ENCODE data around the gene NKPD1.
"Not testable (repeated sequence)": the region's sequence is repeated elsewhere in the genome, so short reads cannot be mapped to it uniquely, and the experiment has no call there.

NKPD1 gene

DNA sequence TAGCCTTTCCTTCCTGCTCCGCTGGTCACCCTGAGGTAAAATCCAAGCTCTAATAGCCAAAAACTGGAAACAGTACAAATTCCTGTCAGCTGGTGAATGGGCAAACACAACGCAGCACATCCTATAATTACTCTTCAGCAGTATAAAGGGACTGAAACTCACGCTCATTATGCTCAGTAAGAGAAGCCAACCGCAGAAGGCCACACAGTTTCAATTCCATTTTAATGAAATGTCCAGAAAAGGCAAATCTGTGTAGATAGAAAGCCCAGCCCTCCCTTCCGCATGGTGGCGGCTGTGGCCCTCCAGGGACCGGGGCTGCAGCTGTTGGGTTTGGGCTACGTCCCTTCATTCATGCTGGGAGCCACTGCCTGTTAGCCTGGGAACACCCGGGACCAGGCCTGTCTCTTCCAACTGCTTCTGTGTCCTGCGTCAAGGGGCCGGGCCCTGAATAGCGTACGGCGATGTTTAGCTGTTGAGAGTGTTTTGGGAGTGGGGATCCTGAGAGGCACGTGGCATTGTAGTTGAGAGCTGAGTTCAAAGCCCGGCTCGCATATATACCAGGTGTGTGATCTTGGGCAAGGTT, 23.5 kb downstream of the NKPD1 start:
- no peak for DNase-seq

DNA sequence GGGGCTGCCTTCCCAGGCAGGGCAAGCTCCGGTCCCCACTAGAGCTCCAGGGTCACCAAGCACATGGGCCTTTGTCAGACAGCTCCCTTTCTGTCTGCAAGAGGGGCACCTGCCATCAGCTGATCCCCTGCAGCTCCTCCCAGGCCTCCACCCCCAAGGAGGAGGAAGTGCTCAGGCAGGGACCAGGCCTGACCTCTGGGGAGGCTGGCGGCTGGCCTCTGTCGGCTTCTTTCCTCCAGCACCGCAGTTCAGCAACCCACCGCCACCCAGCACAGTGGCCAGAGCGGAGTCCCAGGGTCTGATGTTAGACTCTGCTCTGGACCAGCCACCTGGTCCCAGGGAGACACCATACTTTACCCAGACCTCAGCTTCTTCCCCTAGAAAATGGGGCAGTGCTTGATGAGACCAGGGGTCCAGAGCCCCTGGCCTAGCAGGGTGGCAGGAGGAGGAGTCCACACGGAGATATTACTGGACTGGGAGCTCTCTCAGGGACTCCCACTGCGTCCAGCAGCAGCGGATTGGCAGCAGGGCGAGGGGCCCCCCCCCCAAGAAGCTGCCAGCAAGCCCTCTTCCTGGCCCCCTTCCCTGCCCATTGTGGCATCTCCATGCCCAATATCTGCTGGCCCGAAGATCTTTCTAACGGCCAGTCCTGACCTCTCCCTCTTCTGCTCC, 24.1 kb downstream of the NKPD1 start:
- no peak for DNase-seq

DNA sequence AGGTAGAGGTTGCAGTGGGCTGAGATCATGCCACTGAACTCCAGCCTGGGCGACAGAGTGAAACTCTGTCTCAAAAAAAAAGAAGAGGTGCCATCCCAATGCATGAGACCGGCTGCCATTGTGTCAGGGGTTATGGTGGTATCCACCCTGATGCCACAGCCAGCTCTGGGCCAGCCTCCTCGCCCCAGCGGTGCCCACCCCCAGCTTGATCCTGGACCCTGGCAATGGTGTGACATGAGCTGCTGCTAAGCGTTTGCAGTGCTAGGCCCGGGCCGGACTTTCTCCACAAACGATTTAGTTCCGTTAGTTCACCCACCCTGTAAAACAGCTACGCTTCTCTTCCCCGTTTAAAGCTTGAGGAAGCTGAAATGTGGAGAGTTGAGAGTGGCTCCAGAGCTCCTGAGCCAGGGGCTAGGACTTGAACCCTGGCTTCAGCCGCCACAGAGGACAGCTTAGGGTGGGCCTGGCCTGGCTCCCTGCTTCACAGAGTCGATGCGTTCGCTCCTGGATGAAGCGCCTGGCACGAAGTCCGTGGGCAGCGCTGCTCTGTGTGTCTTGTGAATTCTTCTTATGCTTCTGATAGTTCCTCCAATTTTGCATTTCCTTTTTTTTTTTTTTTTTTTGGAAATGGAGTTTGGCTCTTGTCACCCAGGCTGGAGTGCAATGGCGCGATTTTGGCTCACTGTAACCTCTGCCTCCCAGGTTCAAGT, 25.5 kb downstream of the NKPD1 start:
- DNase-seq, result no peak

DNA sequence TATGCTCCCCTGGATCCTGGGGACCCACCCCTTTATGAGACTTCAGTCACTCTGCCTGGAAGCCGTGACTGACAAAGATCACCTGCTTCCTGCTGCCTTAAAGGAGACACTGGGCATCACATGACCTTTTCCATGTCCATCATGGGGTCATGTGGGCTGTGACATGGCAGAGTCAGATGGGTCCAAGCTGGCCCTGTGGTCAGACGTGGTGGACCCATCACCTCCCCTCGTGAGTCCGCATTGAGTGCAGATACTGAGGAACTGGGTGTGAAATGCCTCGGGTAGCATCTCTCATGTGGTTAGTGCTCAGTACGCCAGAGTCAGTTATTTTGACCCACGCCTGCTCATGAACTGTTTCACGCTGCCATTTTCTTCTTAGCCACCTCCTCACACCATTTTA, 27.1 kb downstream of the NKPD1 start:
- no peak for DNase-seq

DNA sequence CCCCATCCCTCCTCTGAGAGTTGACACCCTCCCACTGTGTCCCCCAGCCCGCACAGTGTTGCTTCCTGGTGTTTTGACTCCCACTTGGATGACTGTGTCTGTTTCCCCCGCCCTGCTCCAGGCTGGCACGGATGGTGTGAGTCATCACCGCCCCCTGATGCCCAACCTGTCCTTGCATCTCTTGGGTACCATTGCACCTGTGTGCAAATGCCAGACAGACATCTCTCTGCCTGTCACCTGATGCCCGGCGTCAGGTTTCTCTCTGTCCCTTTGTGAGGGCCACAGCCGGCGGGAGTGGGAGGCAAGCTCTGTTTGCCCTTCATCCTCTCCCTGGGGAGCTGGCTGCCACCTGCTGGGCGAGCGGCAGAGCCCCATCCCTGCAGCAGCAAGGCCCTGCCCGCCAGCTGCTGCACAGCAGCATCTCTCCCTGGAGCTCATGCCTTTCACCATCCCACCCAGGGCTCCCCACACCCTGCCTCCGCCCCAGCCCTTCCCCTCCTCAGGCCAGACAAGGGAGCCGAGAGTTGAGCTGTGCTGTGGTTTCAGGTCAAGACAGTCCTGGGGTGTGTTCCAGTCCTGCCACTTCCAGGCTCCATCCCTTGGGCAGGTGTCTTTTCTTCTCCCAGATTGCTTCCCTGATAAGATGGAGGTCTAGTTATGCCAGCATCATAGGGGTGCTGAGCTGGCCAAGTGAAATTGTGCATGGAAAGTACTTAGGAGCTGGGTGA, 29.7 kb downstream of the NKPD1 start:
- DNase-seq, result no peak

DNA sequence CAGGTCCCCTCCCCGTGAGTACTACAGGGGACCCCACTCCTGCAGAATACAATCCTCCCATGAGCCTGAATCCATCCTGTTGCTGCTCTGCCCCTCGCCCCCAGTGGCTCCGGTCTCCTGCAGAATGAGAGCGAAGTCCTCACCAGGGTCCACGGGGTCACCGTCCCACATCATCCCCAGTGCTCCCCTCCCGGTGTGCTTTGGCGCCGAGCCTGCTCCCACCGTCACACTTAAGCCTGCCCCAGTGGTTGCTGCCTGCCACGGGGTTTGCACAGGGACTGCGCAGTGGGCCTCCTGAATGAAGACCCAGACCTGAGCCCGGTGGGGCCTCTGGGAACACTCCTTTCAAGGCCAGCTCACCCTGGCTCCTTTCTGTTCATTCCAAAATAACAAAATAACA, 30.5 kb downstream of the NKPD1 start:
- DNase-seq, result no peak

DNA sequence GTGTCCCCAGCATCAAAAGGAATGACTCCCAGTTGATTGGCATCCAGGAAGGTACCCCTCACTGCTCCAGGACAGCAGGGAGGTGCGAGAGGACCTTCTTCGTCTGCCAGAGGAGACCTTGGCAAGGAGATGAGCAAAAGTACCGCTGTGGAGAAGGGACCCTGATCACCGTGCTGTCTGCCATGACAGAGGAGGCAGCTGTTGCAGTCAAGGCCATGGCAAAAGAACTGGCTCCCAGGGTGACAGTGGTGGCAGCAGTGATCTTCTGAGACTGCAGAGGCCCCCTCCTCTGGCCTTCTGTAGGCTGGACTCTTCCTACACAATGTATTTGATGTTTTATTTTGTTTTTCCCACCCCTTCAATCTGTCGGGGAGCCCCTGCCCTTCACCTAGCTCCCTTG, 32.0 kb downstream of the NKPD1 start:
- DNase-seq, result no peak

DNA sequence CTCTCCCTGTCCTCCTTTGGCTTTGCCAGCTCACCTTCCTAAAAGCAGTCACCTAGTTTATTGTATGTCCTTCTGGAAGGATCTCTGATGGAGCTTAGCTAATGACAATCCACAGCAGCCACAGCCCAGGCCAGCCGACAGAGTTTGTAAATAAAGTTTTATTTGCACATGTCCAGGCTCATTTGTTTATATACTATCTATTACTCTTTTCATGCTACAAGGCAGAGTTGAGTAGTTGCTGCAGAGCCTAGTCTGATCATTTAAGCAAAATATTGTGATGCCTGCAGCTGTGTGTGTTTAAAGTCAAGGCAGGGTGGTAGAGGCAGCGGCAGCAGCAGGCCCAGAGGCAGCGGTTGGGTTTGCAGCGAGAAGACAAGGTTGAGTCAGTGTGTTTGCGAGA, 32.6 kb downstream of the NKPD1 start:
- DNase-seq, result no peak

DNA sequence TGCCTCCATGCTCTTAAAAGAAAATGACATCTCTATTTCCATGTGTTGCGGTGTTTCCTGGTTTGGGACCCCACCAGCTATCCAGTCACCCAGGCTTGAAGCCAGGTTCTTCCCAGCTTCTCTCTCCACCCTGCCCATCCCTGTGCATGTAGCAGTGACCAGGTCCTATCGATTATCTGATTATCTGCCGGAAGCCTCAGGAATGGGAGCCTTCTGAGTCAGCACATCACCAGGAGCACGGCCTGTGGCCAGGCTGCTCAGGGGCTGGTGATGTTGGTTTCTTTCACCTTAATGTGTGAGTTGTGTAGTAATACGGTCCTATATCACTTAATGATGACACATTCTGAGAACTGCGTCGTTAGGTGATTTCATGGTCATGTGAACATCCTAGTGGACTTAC, 34.1 kb downstream of the NKPD1 start:
- DNase-seq, result no peak

DNA sequence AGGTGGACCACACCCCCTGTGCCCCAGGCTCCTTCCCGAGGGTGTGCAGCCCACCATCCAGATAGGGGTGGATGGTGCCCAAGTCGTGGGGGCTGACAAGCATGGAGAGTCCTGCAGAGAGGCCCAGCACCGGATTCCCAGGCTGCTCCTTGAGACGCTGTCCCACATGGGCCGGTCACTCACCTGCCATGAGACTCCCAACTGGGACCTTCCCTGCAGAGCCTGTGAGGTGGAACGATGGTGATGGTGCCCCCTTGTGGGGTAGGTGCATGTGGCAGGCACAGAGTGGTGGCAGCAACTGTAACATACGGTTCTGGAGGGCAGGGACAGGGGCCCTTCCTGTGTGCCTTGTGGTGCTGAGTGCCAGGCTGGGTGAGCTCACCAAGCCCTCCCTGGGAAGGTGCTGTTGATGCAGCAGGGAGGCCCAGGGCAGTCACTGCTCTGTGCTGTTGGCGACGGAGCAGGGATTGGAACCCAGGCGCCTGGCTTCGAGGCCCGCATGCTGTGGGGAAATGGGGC, 34.7 kb downstream of the NKPD1 start:
- no peak for DNase-seq

DNA sequence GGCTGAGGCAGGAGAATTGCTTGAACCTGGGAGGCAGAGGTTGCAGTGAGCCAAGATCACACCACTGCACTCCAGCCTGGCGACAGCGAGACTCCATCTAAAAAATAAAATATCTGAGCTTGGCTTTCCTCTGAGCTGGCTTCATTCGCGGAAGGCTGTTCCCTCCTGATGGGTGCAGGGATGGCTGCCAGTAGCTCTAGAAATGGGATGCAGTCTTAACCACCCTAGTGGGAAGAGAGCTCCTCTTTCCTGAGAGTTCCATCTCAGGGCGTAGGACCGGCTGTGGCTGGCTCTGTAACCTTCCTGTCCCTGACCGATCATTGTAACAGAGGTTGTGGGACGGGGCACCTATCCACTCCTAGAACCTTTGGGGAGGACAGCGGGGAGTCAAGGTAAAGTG, 35.4 kb downstream of the NKPD1 start:
- DNase-seq, result no peak

DNA sequence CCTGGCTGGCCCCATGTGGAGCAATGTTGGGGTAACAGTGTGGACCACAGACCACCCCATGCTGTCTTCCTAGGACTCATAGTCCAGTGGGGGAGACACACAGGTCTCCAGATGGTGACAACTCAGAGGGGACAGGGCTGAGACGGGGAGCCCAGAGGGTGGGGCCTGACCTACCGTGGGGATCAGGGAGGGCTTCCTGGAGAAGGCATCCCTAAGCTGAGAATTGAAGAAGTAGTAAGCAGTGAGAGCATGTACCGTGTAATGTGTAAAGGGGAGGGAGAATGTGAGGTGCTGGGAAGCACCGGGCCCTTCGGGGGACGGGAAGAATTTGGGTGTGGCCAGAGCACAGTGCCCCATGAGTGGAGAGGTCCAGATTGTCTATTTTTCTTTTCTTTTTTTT, 36.8 kb downstream of the NKPD1 start:
- DNase-seq, result no peak

DNA sequence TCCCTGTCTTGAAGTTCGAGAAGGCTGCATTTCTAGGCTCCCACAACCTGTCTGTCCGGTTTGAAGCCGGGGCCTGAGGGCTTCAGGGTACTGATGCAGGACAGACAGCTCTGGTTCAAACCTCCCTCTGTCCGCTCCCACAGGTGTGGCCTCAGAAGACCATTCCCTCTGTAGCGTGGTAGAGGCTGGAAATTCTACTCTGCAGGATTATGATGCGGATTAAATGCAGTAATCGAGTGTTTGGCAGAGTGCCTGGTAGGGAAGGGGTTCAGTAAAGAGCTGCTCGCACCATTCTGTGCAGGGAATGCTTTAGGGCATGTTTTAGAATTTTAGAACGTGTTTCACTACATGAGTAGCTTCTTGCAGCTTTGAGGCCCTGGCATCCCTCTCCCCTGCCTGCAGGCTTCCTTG, 37.3 kb downstream of the NKPD1 start:
- no peak for DNase-seq

DNA sequence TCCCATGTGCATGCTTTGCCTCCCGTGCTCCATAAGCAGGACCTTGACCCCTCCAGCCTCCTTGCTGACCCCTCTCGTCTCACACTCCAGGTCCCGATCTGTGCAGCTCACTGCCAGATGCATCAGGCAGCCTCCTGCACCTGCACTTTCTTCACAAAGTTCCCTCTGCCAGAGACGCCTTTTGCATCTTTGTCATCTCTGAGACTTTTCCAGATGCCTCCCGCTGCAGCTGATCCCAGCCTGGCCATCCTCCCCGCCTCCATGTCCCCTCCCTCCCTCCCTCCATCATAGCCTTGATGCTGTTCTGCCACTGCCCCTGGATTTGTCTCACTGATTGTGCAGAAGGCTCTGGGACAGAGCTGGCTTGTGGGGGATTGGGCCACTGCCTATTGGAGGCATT, 38.0 kb downstream of the NKPD1 start:
- no peak for DNase-seq

DNA sequence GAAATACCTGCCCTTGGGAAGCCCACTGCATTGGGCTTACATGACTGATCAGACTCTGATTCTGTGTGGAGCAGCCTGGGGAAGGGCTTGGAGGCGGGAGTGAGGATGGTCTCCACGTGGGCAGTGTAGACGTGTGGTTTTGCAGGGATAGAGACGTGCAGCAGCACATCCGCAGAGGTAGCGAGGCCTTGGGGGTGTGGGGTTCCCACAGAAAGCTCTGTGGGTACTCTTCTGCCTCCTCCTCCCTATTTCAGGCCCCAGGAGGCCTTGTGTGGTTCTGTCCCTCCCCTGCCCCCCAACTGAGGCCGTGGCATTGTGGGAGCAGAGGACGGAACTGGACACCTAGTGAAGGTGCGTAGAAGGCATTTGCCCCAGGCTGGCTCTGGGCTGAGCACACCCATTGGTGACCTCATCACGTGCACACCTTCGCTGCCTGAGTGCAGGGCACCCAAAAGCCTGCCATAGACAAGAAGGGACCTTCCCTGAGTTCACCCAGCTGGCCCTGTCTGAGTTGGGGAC, 38.9 kb downstream of the NKPD1 start:
- no peak for DNase-seq

DNA sequence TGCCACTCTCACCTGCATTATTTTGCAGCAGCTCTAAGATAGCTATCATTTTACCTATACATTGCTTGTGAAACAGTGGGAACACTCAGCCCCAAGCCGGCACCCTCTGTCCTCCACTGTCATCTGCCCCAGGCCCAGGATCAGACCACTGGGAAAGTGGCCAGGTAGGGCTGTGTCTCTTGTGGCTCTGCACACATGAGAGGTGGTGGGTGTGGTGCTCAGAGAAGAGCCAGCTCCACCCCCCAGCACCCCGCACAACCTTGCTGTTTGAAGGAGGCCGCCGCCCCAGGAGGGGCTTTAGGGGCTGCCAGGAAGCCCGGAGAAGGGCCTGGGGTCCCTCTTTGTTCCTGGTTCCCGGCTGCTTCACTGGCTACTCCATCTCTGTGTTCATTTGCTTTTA, 41.2 kb downstream of the NKPD1 start:
- no peak for DNase-seq

DNA sequence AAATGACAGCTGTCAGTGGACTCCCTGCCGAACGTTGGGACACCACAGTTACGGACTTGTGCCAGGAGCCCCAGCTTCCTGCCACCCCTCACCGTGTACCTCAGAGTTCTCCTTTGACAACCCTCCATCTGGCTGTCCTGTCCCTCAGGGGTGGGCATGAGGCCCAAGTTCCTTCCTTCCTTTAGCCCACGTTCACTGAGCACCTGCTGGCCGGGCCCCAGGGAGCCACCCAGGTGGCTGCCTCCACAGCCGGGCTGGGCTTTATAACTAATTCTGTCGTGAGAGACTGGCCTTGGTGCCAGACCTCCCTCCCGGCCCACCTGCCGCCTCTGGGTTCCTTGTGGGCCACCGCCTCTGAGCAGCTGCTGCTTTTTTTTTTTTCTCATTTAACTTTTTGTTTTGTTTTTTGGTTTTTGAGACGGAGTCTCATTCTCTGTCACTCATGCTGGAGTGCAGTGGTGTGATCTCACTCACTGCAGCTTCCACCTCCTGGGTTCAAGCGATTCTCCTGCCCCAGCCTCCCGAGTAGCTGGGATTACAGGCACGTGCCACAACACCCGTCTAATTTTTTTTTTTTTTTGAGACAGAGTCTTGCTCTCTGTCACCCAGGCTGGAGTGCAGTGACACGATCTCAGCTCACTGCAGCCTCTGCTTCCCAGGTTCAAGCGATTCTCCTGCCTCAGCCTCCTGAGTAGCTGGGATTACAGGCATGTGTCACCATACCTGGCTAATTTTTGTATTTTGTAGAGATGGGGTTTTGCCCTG, 42.0 kb downstream of the NKPD1 start:
- DNase-seq, result not testable (repeated sequence)

DNA sequence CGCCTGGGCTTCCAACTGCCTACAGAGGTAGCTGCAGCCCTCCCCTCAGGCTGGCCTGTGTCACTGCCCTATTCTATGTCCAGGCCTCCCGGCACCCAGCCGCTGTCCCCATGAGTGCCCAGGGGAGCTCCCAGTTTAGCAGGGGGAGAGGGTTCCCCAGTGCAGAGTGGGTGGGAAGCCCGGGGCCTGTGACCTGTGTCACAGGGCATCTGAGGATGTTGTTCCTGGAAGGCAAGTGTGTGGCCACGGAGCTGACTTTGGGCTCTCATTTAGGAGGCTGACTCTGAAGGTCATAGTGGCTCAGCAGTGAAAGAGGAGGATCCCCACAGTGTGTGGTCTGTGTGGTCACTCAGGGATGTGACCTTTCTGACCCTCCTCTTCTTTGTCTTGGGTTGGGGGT, 42.7 kb downstream of the NKPD1 start:
- no peak for DNase-seq

DNA sequence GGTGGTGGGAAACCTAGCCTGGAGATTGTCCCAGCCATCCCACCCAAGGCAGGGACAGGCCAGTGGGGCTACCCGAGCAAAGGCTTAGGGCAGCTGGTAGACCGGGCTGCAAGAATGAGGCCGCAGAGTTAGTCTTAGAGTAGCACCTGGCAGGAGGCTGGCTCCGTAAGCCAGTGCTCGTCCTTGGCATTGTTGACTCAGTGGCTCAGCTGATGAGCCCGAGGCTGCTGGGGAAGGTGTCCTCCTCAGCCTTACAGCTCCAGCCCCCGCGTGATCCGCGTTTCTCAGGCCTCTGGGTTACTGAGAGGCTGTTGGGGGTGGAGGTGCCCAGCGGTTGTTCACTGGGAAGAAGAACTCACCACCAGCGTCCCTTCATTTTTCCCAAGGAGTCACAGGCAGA, 43.1 kb downstream of the NKPD1 start:
- no peak for DNase-seq

DNA sequence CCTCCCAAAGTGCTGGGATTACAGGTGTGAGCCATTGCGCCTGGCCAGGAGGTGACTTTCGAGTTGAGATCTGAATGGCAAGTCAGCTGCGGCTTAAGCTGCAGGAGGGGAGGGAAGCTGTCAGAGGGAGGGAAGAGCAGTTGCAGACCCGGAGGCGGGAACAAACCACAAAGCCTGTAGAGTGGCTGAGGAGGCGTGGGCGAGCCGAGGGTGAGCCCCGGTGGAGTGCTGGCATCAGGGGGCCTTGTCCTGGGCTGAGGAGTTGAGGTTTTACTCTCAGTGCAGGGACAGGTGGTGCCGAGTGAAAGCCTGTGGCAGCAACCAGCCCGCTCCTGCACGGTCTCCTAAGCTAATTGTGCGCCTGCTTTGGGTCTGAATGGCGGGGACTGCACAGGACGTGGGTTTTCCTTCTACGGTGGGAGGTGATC, 43.6 kb downstream of the NKPD1 start:
- no peak for DNase-seq

DNA sequence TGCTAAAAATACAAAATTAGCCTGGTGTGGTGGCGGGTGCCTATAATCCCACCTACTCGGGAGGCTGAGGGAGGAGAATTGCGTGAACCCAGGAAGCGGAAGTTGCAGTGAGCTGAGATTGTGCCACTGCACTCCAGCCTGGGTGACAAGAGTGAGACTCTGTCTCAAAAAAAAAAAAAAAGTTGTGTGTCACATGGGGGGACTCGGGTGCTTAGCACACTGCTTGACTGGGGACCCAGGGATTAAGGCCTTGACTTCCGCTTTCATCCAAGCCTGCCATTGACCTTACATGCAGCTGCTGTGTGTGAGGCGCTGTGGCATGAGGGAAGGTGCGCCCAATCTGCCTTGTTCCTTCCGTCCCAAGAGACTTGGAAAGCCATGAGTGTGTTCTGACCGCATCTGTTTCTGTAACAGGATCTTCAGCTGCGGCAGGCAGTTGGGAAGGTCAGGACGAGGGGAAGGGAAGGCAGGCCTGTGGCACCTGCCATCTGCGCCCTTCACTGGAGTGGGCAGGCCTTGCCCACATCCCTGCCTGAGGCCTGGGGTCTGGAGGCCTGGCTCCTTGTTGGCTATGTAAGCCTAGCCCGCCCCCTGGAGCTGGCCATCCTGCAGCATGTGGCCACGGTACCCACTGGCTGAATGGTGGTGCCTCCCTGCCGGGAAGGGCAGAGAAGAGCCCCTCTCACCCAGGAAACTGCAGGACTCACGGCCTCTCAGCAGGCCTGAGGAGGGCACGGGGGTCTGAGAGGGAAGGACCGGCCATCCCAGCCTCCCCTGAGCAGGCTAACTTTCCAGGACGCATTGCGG, 44.8 kb downstream of the NKPD1 start:
- DNase-seq, result no peak

DNA sequence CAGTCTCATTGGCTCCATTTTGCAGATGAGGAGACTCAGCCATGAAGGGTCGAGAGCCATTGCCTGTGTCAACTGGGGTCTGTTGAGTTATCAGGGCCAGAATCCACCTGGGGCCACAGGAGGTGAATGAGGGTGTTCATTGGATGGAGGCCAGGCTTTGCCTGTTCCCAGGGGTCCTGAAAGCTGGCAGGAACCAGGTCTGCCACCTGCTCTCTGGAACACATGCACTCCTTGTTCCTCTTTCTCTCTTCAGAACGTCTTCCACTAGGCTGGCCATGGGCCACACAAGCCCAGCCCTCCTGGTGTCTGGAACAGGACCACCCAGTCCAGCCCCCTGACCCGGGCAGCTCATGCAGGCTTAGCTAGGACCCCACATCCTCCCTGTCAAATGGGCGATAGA, 46.7 kb downstream of the NKPD1 start:
- no peak for DNase-seq

Data from cortex of kidney (tissue), 1 donor.